Activated CD4-positive, alpha-beta memory T cell treated with anti-CD3 and anti-CD28 coated beads, Interleukin-2, amount 10 ng/mL, durations not matched to agents 7 days and 5 days (primary cell): ENCODE data around the gene CPXM1. TPM values are rescaled to one million over a fixed set of nuclear protein-coding genes. Genes with fewer than 3 reads are reported as not detected.
"Not testable (repeated sequence)": the region's sequence is repeated elsewhere in the genome, so short reads cannot be mapped to it uniquely, and the experiment has no call there.

Source experiments
- CTCF ChIA-PET: fragments of 350-600 bp; sonication (Branson Sonifier 250); formaldehyde crosslinking; loops from one replicate; lab custom pipeline; 2021; ENCODE audit warnings: antibody characterized with exemption, inconsistent platforms; lab: Charles Lee
- POLR2A ChIA-PET: fragments of 350-600 bp; sonication (Branson Sonifier 250); formaldehyde crosslinking; loops from one replicate; lab custom pipeline; 2021; ENCODE audit warnings: antibody characterized with exemption; lab: Charles Lee
- DNase-seq: peaks from one replicate; pipeline ENCODE4 v3.0.0-alpha.2; 2020
- H3K27ac Mint-ChIP-seq: one replicate; pipeline ENCODE4 v1.8.0; 2021; ENCODE audit warnings: mild to moderate bottlenecking, mixed read lengths
- H3K27me3 Mint-ChIP-seq: one replicate; pipeline ENCODE4 v1.8.0; 2021; ENCODE audit warnings: mixed read lengths
- H3K36me3 Mint-ChIP-seq: one replicate; pipeline ENCODE4 v1.8.0; 2021; ENCODE audit warnings: low read depth, mixed read lengths
- H3K4me1 Mint-ChIP-seq: one replicate; pipeline ENCODE4 v1.8.0; 2021; ENCODE audit warnings: mixed read lengths
- H3K4me3 Mint-ChIP-seq: one replicate; pipeline ENCODE4 v1.8.0; 2021; ENCODE audit warnings: mild to moderate bottlenecking, mixed read lengths
- H3K9me3 Mint-ChIP-seq: one replicate; pipeline ENCODE4 v1.8.0; 2021; ENCODE audit warnings: mixed read lengths
- total RNA-seq, 2 experiments: library from RNA; stranded (reverse); gene quantifications; one replicate each; pipeline ENCODE4 v1.2.3, GENCODE V29; 2021

CPXM1 gene
- total RNA-seq, 2 experiments from 2014 or later = 0.20 to 0.33 TPM

GRCh38 chr20:2837221-2837960 lies 37.0 kb upstream of the CPXM1 start:
- Mint-ChIP-seq H3K27me3 (no peaks in the 10 kb centered on the region), H3K36me3 (peaks cover 3% of the 10 kb centered on the region), H3K4me1 (peaks cover 13% of the 10 kb centered on the region), H3K4me3 (no peak overlapping the region), H3K9me3 (no peaks in the 10 kb centered on the region), H3K27ac (no peak overlapping the region)
- DNase-seq = no peak
- POLR2A ChIA-PET = no interaction called here
- CTCF ChIA-PET = no interaction called here

GRCh38 chr20:2836035-2836434 lies 35.6 kb upstream of the CPXM1 start:
- Mint-ChIP-seq H3K27me3 (no peaks in the 10 kb centered on the region), H3K4me3 (no peak overlapping the region), H3K9me3 (no peaks in the 10 kb centered on the region), H3K36me3 (peaks cover 3% of the 10 kb centered on the region), H3K4me1 (peaks cover 10% of the 10 kb centered on the region), H3K27ac (no peak overlapping the region)
- DNase-seq = no peak
- CTCF ChIA-PET = no interaction called here
- POLR2A ChIA-PET = no interaction called here

- Mint-ChIP-seq H3K9me3 (no peaks in the 10 kb centered on the region), H3K36me3 (peaks cover 3% of the 10 kb centered on the region), H3K27me3 (no peaks in the 10 kb centered on the region), H3K27ac (no peak overlapping the region), H3K4me3 (no peak overlapping the region), H3K4me1 (peaks cover 10% of the 10 kb centered on the region)
- ChIA-PET POLR2A (no interaction called here), CTCF (no interaction called here)
- no peak for DNase-seq
Measured at GRCh38 chr20:2835331-2835796, 34.9 kb upstream of the CPXM1 start.

- Mint-ChIP-seq H3K9me3 (no peaks in the 10 kb centered on the region), H3K27ac (no peak overlapping the region), H3K4me1 (peaks cover 9% of the 10 kb centered on the region), H3K27me3 (no peaks in the 10 kb centered on the region), H3K4me3 (no peak overlapping the region), H3K36me3 (peaks cover 3% of the 10 kb centered on the region)
- DNase-seq = no peak
- ChIA-PET POLR2A (no interaction called here), CTCF (no interaction called here)
Measured at GRCh38 chr20:2834401-2835110, 34.1 kb upstream of the CPXM1 start.

DNA sequence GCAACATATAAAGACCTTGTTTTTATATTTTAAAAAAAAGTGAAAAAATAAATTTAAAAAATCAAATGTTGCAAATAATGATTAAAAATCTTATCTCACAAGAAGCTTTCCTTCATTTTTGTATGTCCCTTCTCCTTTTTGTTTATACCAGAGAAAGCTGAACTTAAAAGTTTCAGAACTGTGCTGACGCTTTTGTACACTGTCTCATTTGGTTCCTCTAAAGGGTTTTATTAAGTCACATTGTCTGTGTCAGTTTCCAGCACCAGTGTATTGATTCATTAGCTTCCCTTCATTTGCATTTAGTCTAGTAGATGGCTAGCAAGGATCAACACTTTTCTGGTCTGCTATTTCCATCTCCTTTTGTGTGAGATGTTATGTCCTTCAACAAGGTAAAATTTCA lies 33.3 kb upstream of the CPXM1 start:
- Mint-ChIP-seq H3K27me3 (peaks cover 5% of the 10 kb centered on the region), H3K4me3 (no peak overlapping the region), H3K36me3 (no peaks in the 10 kb centered on the region), H3K27ac (no peak overlapping the region), H3K4me1 (peaks cover 4% of the 10 kb centered on the region), H3K9me3 (no peaks in the 10 kb centered on the region)
- DNase-seq = no peak
- ChIA-PET POLR2A (no interaction called here), CTCF (no interaction called here)

GRCh38 chr20:2831206-2831605 lies 30.8 kb upstream of the CPXM1 start:
- CTCF ChIA-PET, H3K36me3 Mint-ChIP-seq, DNase-seq, H3K9me3 Mint-ChIP-seq, H3K4me3 Mint-ChIP-seq, H3K27ac Mint-ChIP-seq, POLR2A ChIA-PET: not testable (repeated sequence)
- Mint-ChIP-seq H3K27me3 (peaks cover 28% of the 10 kb centered on the region), H3K4me1 (peaks cover 13% of the 10 kb centered on the region)

- CTCF ChIA-PET = no interaction called here
- Mint-ChIP-seq H3K9me3 (no peaks in the 10 kb centered on the region), H3K36me3 (no peaks in the 10 kb centered on the region), H3K27me3 (peaks cover 34% of the 10 kb centered on the region), H3K4me1 (peaks cover 19% of the 10 kb centered on the region), H3K4me3 (no peak overlapping the region), H3K27ac (no peak overlapping the region)
- no peak for DNase-seq
- POLR2A ChIA-PET = no interaction called here
Measured at GRCh38 chr20:2829376-2829775, 28.9 kb upstream of the CPXM1 start.

- ChIA-PET CTCF (no interaction called here), POLR2A (no interaction called here)
- no peaks in the 10 kb centered on the region for H3K9me3 Mint-ChIP-seq
- H3K4me1 Mint-ChIP-seq = peaks cover 22% of the 10 kb centered on the region
- peaks cover 38% of the 10 kb centered on the region for H3K27me3 Mint-ChIP-seq
- DNase-seq = no peak
- H3K4me3 Mint-ChIP-seq = no peak overlapping the region
- no peaks in the 10 kb centered on the region for H3K36me3 Mint-ChIP-seq
- no peak overlapping the region for H3K27ac Mint-ChIP-seq
Measured at GRCh38 chr20:2826655-2827054, 26.2 kb upstream of the CPXM1 start.

- ChIA-PET POLR2A (no interaction called here), CTCF (no interaction called here)
- no peak for DNase-seq
- Mint-ChIP-seq H3K36me3 (no peaks in the 10 kb centered on the region), H3K4me1 (peaks cover 24% of the 10 kb centered on the region), H3K4me3 (no peak overlapping the region), H3K9me3 (no peaks in the 10 kb centered on the region), H3K27ac (no peak overlapping the region), H3K27me3 (peaks cover 43% of the 10 kb centered on the region)
Measured at GRCh38 chr20:2825761-2826160, 25.3 kb upstream of the CPXM1 start.

DNA sequence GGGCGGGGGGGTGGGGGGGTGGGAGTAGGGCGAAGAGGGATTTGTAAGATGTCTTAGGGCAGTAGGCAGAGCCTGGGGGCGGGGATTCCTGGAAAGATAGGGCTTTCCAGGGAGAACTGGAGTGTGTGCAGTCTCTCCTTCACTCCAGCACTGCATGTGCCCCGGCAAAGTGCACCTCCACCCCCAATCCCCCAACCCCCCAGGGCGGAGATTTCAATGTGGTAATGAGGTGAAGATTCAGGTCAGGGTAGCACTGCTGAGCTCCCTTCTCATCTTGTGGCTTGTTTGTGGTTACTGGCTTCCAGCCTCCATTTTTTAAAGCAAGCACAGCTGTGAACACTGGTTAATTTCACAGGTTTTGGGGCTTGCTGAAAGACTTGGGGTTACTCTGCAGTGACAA lies 21.6 kb upstream of the CPXM1 start:
- DNase-seq = peak; percentile 64
- Mint-ChIP-seq H3K4me3 (no peak overlapping the region), H3K27me3 (peaks cover 44% of the 10 kb centered on the region), H3K4me1 (peaks cover 34% of the 10 kb centered on the region), H3K36me3 (no peaks in the 10 kb centered on the region), H3K9me3 (no peaks in the 10 kb centered on the region), H3K27ac (no peak overlapping the region)
- CTCF ChIA-PET = no interaction called here
- POLR2A ChIA-PET = interaction anchor here (0.8 to 2.3 kb wide), 2 partner anchors 18 to 21 kb away, joined by 3 to 10 read pairs; partner anchors contain the start of genes PCED1A and VPS16

DNA sequence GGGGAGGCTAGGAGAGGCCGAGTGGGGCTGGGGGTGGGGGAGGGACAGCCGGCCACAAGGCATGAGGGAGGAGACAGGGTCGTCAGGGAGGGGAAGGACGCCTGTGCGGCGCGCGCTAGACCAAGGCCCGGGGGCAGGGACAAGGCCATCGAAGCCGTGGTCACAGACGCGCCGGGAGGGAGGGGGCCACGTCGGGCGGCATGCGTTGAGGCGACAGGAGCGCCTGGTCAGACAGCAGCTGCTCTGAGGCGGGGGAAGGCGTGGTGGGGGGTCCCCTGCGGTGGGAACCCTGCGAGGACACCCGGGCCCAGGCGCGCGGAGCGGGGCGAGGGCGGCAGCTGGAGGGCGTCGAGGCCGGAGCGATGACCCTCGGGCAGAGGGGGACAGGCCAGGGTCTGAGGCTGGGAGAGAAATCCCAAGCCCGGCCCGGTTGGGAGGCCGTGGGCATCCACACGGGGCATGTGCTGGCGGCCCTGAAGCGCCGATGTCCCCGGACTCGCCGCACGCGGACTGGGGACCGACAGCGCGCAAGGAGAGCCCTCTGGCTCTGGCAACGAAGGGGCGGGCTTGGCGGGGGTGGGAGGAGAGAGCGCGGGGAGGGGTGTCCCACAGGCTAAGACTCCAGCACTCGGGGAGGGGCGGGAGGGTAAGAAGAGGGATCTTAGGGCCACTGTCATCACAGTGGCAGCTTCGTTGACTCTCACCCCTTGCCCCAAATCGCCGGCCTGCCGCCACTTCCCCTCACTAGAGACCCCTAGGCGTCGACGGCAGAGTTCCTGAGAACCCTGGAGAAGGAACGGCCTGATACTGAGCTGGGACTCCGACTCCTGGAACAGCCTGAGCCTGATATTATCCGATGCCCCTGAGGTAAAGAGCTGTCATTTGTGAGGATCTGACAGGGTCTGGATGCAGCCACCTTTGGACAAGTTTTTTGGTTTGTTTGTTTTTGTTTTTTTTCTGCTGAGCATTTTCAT lies 20.8 kb upstream of the CPXM1 start:
- ChIA-PET CTCF (no interaction called here), POLR2A (interaction anchor here (0.8 to 2.3 kb wide), 2 partner anchors 19 to 20 kb away, joined by 3 to 10 read pairs; partner anchors contain the start of genes PCED1A and VPS16)
- peaks cover 26% of the 10 kb centered on the region for H3K4me1 Mint-ChIP-seq
- H3K9me3 Mint-ChIP-seq = no peaks in the 10 kb centered on the region
- H3K4me3 Mint-ChIP-seq = no peak overlapping the region
- H3K27ac Mint-ChIP-seq = no peak overlapping the region
- DNase-seq = no peak
- no peaks in the 10 kb centered on the region for H3K36me3 Mint-ChIP-seq
- peaks cover 37% of the 10 kb centered on the region for H3K27me3 Mint-ChIP-seq

GRCh38 chr20:2820084-2820895 lies 19.9 kb upstream of the CPXM1 start:
- DNase-seq = peak; percentile 13
- H3K4me1 Mint-ChIP-seq = peaks cover 20% of the 10 kb centered on the region
- no peaks in the 10 kb centered on the region for H3K36me3 Mint-ChIP-seq
- ChIA-PET POLR2A (interaction anchor here (2.3 kb wide), 1 partner anchor 20 kb away, joined by 10 read pairs; the partner anchor contains the start of genes PCED1A and VPS16), CTCF (no interaction called here)
- H3K27ac Mint-ChIP-seq = no peak overlapping the region
- H3K9me3 Mint-ChIP-seq = no peaks in the 10 kb centered on the region
- peaks cover 32% of the 10 kb centered on the region for H3K27me3 Mint-ChIP-seq
- H3K4me3 Mint-ChIP-seq = no peak overlapping the region
